ENCODE results near the gene VAV2. TPM values are rescaled to one million over a fixed set of nuclear protein-coding genes. Genes with fewer than 3 reads are reported as not detected.

Gene VAV2
- polyA plus RNA-seq, 4 donors, result 26.7 to 45.7 (median 36.2) TPM

GRCh38 chr9:133789778-133790177 lies 202.3 kb downstream of the VAV2 start:
- WGBS, 3 donors, result 16 to 56% (median 33%) methylated on average over 8 of the region's 8 CpGs

GRCh38 chr9:133788819-133789717 lies 203.1 kb downstream of the VAV2 start:
- WGBS, 3 donors, result 8 to 47% (median 28%) methylated on average over 33 to 34 of the region's 34 CpGs
- Histone ChIP-seq H3K4me3 (ENCODE audit: low read depth in 1 of 3, low read length in 3 of 3) (peak overlapping the region in 1 of 3 donors; percentile 32), H3K27me3 (ENCODE audit: control insufficient read depth in 3 of 3, insufficient read depth in 3 of 3, low read length in 3 of 3) (no peaks in the 10 kb centered on the region), H3K9me3 (ENCODE audit: control insufficient read depth in 2 of 2, insufficient read depth in 1 of 2, low read depth in 1 of 2, low read length in 1 of 2) (no peaks in the 10 kb centered on the region), H3K27ac (ENCODE audit: low read depth in 1 of 3, low read length in 2 of 3) (peak overlapping the region; percentile 45 to 98 (median 79)), H3K36me3 (ENCODE audit: control insufficient read depth in 3 of 3, insufficient read depth in 2 of 3, low read depth in 1 of 3, low read length in 3 of 3) (peaks cover 2 to 95% (median 5%) of the 10 kb centered on the region in 3 donors), H3K4me1 (ENCODE audit: control insufficient read depth in 3 of 3, insufficient read depth in 2 of 3, low read depth in 1 of 3, low read length in 2 of 3) (peaks cover 0 to 41% (median 3%) of the 10 kb centered on the region in 3 donors)
- peak; percentile 85 to 90 for DNase-seq
- FAIRE-seq, result no peak

More at GRCh38 chr9:133789778-133790177, 202.3 kb downstream of the VAV2 start:
- no peaks in the 10 kb centered on the region for H3K9me3 ChIP-seq (ENCODE audit: control insufficient read depth in 2 of 2, insufficient read depth in 1 of 2, low read depth in 1 of 2, low read length in 1 of 2)
- peaks cover under 1 to 95% (median 1%) of the 10 kb centered on the region in 3 donors for H3K36me3 ChIP-seq (ENCODE audit: control insufficient read depth in 3 of 3, insufficient read depth in 2 of 3, low read depth in 1 of 3, low read length in 3 of 3)
- H3K4me1 ChIP-seq (ENCODE audit: control insufficient read depth in 3 of 3, insufficient read depth in 2 of 3, low read depth in 1 of 3, low read length in 2 of 3), result peaks cover 0 to 41% (median 3%) of the 10 kb centered on the region in 3 donors
- DNase-seq (peak; percentile 31 to 68), FAIRE-seq (no peak)
- no peak overlapping the region for H3K4me3 ChIP-seq (ENCODE audit: low read depth in 1 of 3, low read length in 3 of 3)
- peak overlapping the region; percentile 15 to 98 (median 72) for H3K27ac ChIP-seq (ENCODE audit: low read depth in 1 of 3, low read length in 2 of 3)
- H3K27me3 ChIP-seq (ENCODE audit: control insufficient read depth in 3 of 3, insufficient read depth in 3 of 3, low read length in 3 of 3), result no peaks in the 10 kb centered on the region

DNA sequence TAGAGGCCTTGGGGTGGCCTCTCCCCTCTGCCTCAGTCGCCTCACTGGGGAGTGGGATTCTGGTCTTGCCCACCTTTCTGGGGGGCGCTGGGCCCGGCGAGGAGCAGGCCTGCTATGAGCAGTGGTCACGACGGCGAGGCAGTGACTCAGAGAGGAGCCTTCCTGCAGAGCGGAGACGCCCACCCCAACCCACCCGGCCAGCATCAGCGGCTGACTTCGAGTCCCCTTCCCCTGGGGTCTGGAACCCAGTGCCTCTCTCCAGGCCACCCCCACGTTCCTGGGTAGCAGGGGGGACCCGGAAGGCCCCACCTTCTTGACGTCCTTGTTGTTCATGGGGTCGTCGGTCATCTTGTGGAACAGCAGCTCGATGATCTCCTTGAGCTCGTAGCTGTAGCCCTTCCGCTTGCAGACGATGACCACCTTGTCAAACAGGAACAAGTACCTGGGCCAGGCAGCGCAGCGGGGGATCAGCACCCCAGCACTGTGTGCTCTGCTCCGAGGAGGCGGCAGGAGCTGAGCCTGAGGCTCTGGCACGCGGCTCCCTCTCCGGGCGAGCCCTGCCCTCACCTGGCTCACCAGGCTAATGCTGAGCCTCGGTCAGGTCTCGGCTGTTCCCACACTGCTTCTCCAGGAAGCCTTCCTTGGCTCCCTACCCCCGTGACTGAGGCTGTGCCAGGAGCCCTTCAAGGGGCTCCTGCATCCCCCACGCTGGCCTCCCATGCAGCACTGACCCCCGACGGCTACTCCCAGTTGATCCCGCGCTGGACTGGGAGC lies 203.9 kb downstream of the VAV2 start:
- Histone ChIP-seq H3K36me3 (ENCODE audit: control insufficient read depth in 3 of 3, insufficient read depth in 2 of 3, low read depth in 1 of 3, low read length in 3 of 3) (peaks cover 2 to 95% (median 6%) of the 10 kb centered on the region in 3 donors), H3K9me3 (ENCODE audit: control insufficient read depth in 2 of 2, insufficient read depth in 1 of 2, low read depth in 1 of 2, low read length in 1 of 2) (no peaks in the 10 kb centered on the region), H3K4me1 (ENCODE audit: control insufficient read depth in 3 of 3, insufficient read depth in 2 of 3, low read depth in 1 of 3, low read length in 2 of 3) (peaks cover 0 to 38% (median 0%) of the 10 kb centered on the region in 3 donors), H3K27ac (ENCODE audit: low read depth in 1 of 3, low read length in 2 of 3) (peak overlapping the region in 2 of 3 donors; percentile 79 to 98), H3K27me3 (ENCODE audit: control insufficient read depth in 3 of 3, insufficient read depth in 3 of 3, low read length in 3 of 3) (no peaks in the 10 kb centered on the region), H3K4me3 (ENCODE audit: low read depth in 1 of 3, low read length in 3 of 3) (peak overlapping the region in 1 of 3 donors; percentile 32)
- FAIRE-seq (no peak), DNase-seq (no peak)
- WGBS, 3 donors, result 49 to 74% (median 61%) methylated on average over 37 of the region's 37 CpGs

GRCh38 chr9:133787754-133788025 lies 204.4 kb downstream of the VAV2 start:
- FAIRE-seq, result no peak
- DNase-seq, result peak; percentile 40 to 62
- Histone ChIP-seq H3K27ac (ENCODE audit: low read depth in 1 of 3, low read length in 2 of 3) (peak overlapping the region in 1 of 3 donors; percentile 98), H3K9me3 (ENCODE audit: control insufficient read depth in 2 of 2, insufficient read depth in 1 of 2, low read depth in 1 of 2, low read length in 1 of 2) (no peaks in the 10 kb centered on the region), H3K4me3 (ENCODE audit: low read depth in 1 of 3, low read length in 3 of 3) (no peak overlapping the region), H3K27me3 (ENCODE audit: control insufficient read depth in 3 of 3, insufficient read depth in 3 of 3, low read length in 3 of 3) (no peaks in the 10 kb centered on the region), H3K4me1 (ENCODE audit: control insufficient read depth in 3 of 3, insufficient read depth in 2 of 3, low read depth in 1 of 3, low read length in 2 of 3) (peaks cover 0 to 37% (median 0%) of the 10 kb centered on the region in 3 donors), H3K36me3 (ENCODE audit: control insufficient read depth in 3 of 3, insufficient read depth in 2 of 3, low read depth in 1 of 3, low read length in 3 of 3) (peaks cover 2 to 98% (median 6%) of the 10 kb centered on the region in 3 donors)
- WGBS, 3 donors, result 40 to 51% (median 46%) methylated on average over 4 to 5 of the region's 5 CpGs

- Histone ChIP-seq H3K9me3 (ENCODE audit: control insufficient read depth in 2 of 2, insufficient read depth in 1 of 2, low read depth in 1 of 2, low read length in 1 of 2) (no peaks in the 10 kb centered on the region), H3K27me3 (ENCODE audit: control insufficient read depth in 3 of 3, insufficient read depth in 3 of 3, low read length in 3 of 3) (no peaks in the 10 kb centered on the region), H3K4me1 (ENCODE audit: control insufficient read depth in 3 of 3, insufficient read depth in 2 of 3, low read depth in 1 of 3, low read length in 2 of 3) (peaks cover 0 to 37% (median 0%) of the 10 kb centered on the region in 3 donors), H3K4me3 (ENCODE audit: low read depth in 1 of 3, low read length in 3 of 3) (no peak overlapping the region), H3K36me3 (ENCODE audit: control insufficient read depth in 3 of 3, insufficient read depth in 2 of 3, low read depth in 1 of 3, low read length in 3 of 3) (peaks cover 2 to 98% (median 6%) of the 10 kb centered on the region in 3 donors), H3K27ac (ENCODE audit: low read depth in 1 of 3, low read length in 2 of 3) (no peak overlapping the region)
- DNase-seq (no peak), FAIRE-seq (no peak)
- WGBS, 3 donors, result 74 to 77% (median 77%) methylated on average over 17 of the region's 17 CpGs
Observed at GRCh38 chr9:133786907-133787753, 205.0 kb downstream of the VAV2 start.

- DNase-seq (no peak), FAIRE-seq (no peak)
- Histone ChIP-seq H3K4me3 (ENCODE audit: low read depth in 1 of 3, low read length in 3 of 3) (no peak overlapping the region), H3K4me1 (ENCODE audit: control insufficient read depth in 3 of 3, insufficient read depth in 2 of 3, low read depth in 1 of 3, low read length in 2 of 3) (peaks cover 0 to 37% (median 0%) of the 10 kb centered on the region in 3 donors), H3K27ac (ENCODE audit: low read depth in 1 of 3, low read length in 2 of 3) (no peak overlapping the region), H3K27me3 (ENCODE audit: control insufficient read depth in 3 of 3, insufficient read depth in 3 of 3, low read length in 3 of 3) (no peaks in the 10 kb centered on the region), H3K36me3 (ENCODE audit: control insufficient read depth in 3 of 3, insufficient read depth in 2 of 3, low read depth in 1 of 3, low read length in 3 of 3) (peaks cover 2 to 94% (median 6%) of the 10 kb centered on the region in 3 donors), H3K9me3 (ENCODE audit: control insufficient read depth in 2 of 2, insufficient read depth in 1 of 2, low read depth in 1 of 2, low read length in 1 of 2) (no peaks in the 10 kb centered on the region)
- WGBS, 3 donors, result 69 to 84% (median 78%) methylated on average over 11 of the region's 11 CpGs
Observed at GRCh38 chr9:133786371-133786753, 205.8 kb downstream of the VAV2 start.

- Histone ChIP-seq H3K27ac (ENCODE audit: low read depth in 1 of 3, low read length in 2 of 3) (no peak overlapping the region), H3K4me1 (ENCODE audit: control insufficient read depth in 3 of 3, insufficient read depth in 2 of 3, low read depth in 1 of 3, low read length in 2 of 3) (peaks cover 0 to 37% (median 0%) of the 10 kb centered on the region in 3 donors), H3K27me3 (ENCODE audit: control insufficient read depth in 3 of 3, insufficient read depth in 3 of 3, low read length in 3 of 3) (no peaks in the 10 kb centered on the region), H3K9me3 (ENCODE audit: control insufficient read depth in 2 of 2, insufficient read depth in 1 of 2, low read depth in 1 of 2, low read length in 1 of 2) (no peaks in the 10 kb centered on the region), H3K36me3 (ENCODE audit: control insufficient read depth in 3 of 3, insufficient read depth in 2 of 3, low read depth in 1 of 3, low read length in 3 of 3) (peaks cover 2 to 94% (median 5%) of the 10 kb centered on the region in 3 donors), H3K4me3 (ENCODE audit: low read depth in 1 of 3, low read length in 3 of 3) (no peak overlapping the region)
- FAIRE-seq (no peak), DNase-seq (no peak)
- 91 to 94% (median 92%) methylated on average over 16 of the region's 16 CpGs for WGBS, 3 donors
Observed at GRCh38 chr9:133785753-133786370, 206.3 kb downstream of the VAV2 start.

Data from small intestine (tissue), 7 donors.